HEK293T (cell line): ENCODE measurements around the gene ADGRF5.

ENCODE experiments used
- ARNT ChIP-seq: fragments of 450-650 bp; IDR thresholded peaks from 2 replicates; pipeline ENCODE4 v1.6.1; 2017; ENCODE audit warnings: mild to moderate bottlenecking
- BHLHE40 ChIP-seq: fragments of 450-650 bp; IDR thresholded peaks from 2 replicates; pipeline ENCODE4 v1.6.1; 2016; ENCODE audit warnings: mild to moderate bottlenecking, moderate library complexity, borderline replicate concordance
- CTBP1 ChIP-seq: fragments of 450-650 bp; IDR thresholded peaks from 2 replicates; pipeline ENCODE4 v1.6.1; 2016; ENCODE audit warnings: borderline replicate concordance
- ELF4 ChIP-seq: fragments of 450-650 bp; IDR thresholded peaks from 2 replicates; pipeline ENCODE4 v1.6.1; 2017; ENCODE audit warnings: antibody characterized with exemption
- FOXM1 ChIP-seq: fragments of 450-650 bp; IDR thresholded peaks from 2 replicates; pipeline ENCODE4 v1.6.1; 2017; ENCODE audit warnings: mild to moderate bottlenecking, borderline replicate concordance
- HDGF ChIP-seq: fragments of 450-650 bp; IDR thresholded peaks from 2 replicates; pipeline ENCODE4 v1.6.1; 2017; ENCODE audit warnings: antibody characterized with exemption, borderline replicate concordance
- LEF1 ChIP-seq: fragments of 450-650 bp; IDR thresholded peaks from 2 replicates; pipeline ENCODE4 v1.6.1; 2017; ENCODE audit warnings: mild to moderate bottlenecking, borderline replicate concordance
- NFRKB ChIP-seq: fragments of 450-650 bp; IDR thresholded peaks from 2 replicates; pipeline ENCODE4 v1.6.1; 2016; ENCODE audit warnings: mild to moderate bottlenecking, moderate library complexity
- PKNOX1 ChIP-seq: fragments of 450-650 bp; IDR thresholded peaks from 2 replicates; pipeline ENCODE4 v1.6.1; 2016
- SP1 ChIP-seq: fragments of 450-650 bp; IDR thresholded peaks from 2 replicates; pipeline ENCODE4 v1.6.1; 2017
- SUZ12 ChIP-seq: fragments of 450-650 bp; IDR thresholded peaks from 2 replicates; pipeline ENCODE4 v1.6.1; 2016; ENCODE audit warnings: mild to moderate bottlenecking
- TARDBP ChIP-seq: fragments of 450-650 bp; IDR thresholded peaks from 2 replicates; pipeline ENCODE4 v1.6.1; 2016

DNA sequence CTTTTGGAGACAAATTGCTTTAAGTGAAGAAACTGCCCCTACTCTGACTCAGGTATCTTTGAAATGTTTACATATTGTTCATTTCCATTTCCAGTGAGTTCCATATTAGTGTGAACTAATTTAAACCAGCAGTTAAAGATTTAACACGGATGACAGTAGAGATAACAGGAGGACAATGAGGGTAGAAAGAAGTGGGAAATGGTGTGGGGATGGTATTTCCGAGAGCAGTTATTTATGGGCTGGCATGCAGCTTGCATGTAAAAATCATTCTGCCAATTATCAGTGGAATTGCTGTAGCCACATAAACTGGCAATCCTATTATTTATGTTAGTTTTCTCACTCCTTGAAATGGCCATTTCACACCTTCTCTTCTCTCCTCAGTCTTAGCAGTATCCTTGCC, 8.6 kb upstream of the ADGRF5 start:
- TF ChIP-seq HDGF (no peak), LEF1 (no peak), ELF4 (no peak), TARDBP (no peak), SUZ12 (no peak), FOXM1 (no peak), PKNOX1 (no peak), BHLHE40 (no peak), ARNT (no peak), CTBP1 (no peak), SP1 (no peak), NFRKB (no peak)
